Measurements from ENCODE around the gene APEH.

Gene APEH

GRCh38 chr3:49723296-49723627 is 49.1 kb downstream of the APEH start:
- peak overlapping the region; percentile 79 to 99 (median 98) for H3K4me2 ChIP-seq
- H3K36me3 ChIP-seq = peaks cover 45 to 62% (median 57%) of the 10 kb centered on the region in 11 experiments
- H3K4me1 ChIP-seq = peaks cover 34 to 59% (median 44%) of the 10 kb centered on the region in 10 experiments
- H3K27me3 ChIP-seq = peaks cover 0 to 4% (median 0%) of the 10 kb centered on the region in 11 experiments; a peak in 3 of 22 replicates
- peaks cover 0 to 79% (median 41%) of the 10 kb centered on the region in 11 experiments; a peak in 20 of 22 replicates for H4K20me1 ChIP-seq
- no peak for TF ChIP-seq Cebpa-rat (IDR thresholded peaks at IDR 0.05)
- H3K9ac ChIP-seq = peak overlapping the region; percentile 89 to 98 (median 94)
- H3K4me3 ChIP-seq = peak overlapping the region; percentile 83 to 100 (median 95)
- peak overlapping the region; percentile 74 to 94 (median 88) for H3K27ac ChIP-seq
- H3K9me3 ChIP-seq (replicated peaks in 1 of 11) = no peaks in the 10 kb centered on the region

GRCh38 chr3:49723628-49724551 is 49.7 kb downstream of the APEH start, which contains the start of gene GMPPB:
GMPPB (minus strand) TSS chr3:49723951; CDS start chr3:49723726, 225 bp downstream.
- Histone ChIP-seq H3K4me3 (peak within 1 kb of the TSS; percentile 83 to 100 (median 95)), H3K4me1 (peaks cover 28 to 53% (median 38%) of the 10 kb centered on the region in 10 experiments), H3K4me2 (peak within 1 kb of the TSS; percentile 93 to 99 (median 99)), H4K20me1 (peaks cover 0 to 73% (median 36%) of the 10 kb centered on the region in 11 experiments; a peak in 20 of 22 replicates), H3K27ac (peak within 1 kb of the TSS; percentile 74 to 94 (median 88)), H3K9ac (peak within 1 kb of the TSS; percentile 89 to 98 (median 94)), H3K27me3 (no peaks in the 10 kb centered on the region; a peak in 1 of 22 replicates), H3K9me3 (replicated peaks in 1 of 11) (no peaks in the 10 kb centered on the region), H3K36me3 (peaks cover 51 to 68% (median 61%) of the 10 kb centered on the region in 11 experiments)
- TF ChIP-seq Cebpa-rat (IDR thresholded peaks at IDR 0.05) = no peak

GRCh38 chr3:49724586-49724985 is 50.4 kb downstream of the APEH start:
- Histone ChIP-seq H3K4me2 (peak overlapping the region; percentile 87 to 99 (median 93)), H4K20me1 (peaks cover 0 to 68% (median 35%) of the 10 kb centered on the region in 11 experiments; a peak in 20 of 22 replicates), H3K27ac (peak overlapping the region; percentile 65 to 94 (median 84)), H3K27me3 (no peaks in the 10 kb centered on the region), H3K4me1 (peaks cover 24 to 49% (median 34%) of the 10 kb centered on the region in 10 experiments), H3K36me3 (peaks cover 56 to 73% (median 68%) of the 10 kb centered on the region in 11 experiments), H3K9me3 (replicated peaks in 1 of 11) (no peaks in the 10 kb centered on the region), H3K4me3 (peak overlapping the region; percentile 83 to 100 (median 95)), H3K9ac (peak overlapping the region; percentile 89 to 98 (median 94))
- no peak for TF ChIP-seq Cebpa-rat (IDR thresholded peaks at IDR 0.05)

GRCh38 chr3:49725906-49726681 is 51.9 kb downstream of the APEH start:
- TF ChIP-seq Cebpa-rat (IDR thresholded peaks at IDR 0.05) = no peak
- Histone ChIP-seq H3K27me3 (no peaks in the 10 kb centered on the region), H3K4me2 (no peak overlapping the region), H3K36me3 (peaks cover 66 to 80% (median 74%) of the 10 kb centered on the region in 11 experiments), H3K4me3 (no peak overlapping the region), H4K20me1 (peaks cover 0 to 60% (median 26%) of the 10 kb centered on the region in 11 experiments; a peak in 20 of 22 replicates), H3K9me3 (replicated peaks in 1 of 11) (no peaks in the 10 kb centered on the region), H3K27ac (peak overlapping the region in 1 of 11 experiments; percentile 5; a peak in 2 of 22 replicates), H3K9ac (peak overlapping the region in 5 of 11 experiments; percentile 7 to 28 (median 15); a peak in 2 of 22 replicates), H3K4me1 (peaks cover 19 to 40% (median 26%) of the 10 kb centered on the region in 10 experiments)

GRCh38 chr3:49727154-49727923 is 53.2 kb downstream of the APEH start:
- H3K27ac ChIP-seq = peak overlapping the region in 2 of 11 experiments; percentile 5 to 9; a peak in 1 of 22 replicates
- H4K20me1 ChIP-seq = peaks cover 0 to 47% (median 14%) of the 10 kb centered on the region in 11 experiments; a peak in 19 of 22 replicates
- H3K36me3 ChIP-seq = peaks cover 68 to 80% (median 74%) of the 10 kb centered on the region in 11 experiments
- no peak overlapping the region for H3K4me3 ChIP-seq
- peak overlapping the region in 3 of 11 experiments; percentile 1 to 29 (median 15); a peak in 2 of 22 replicates for H3K9ac ChIP-seq
- TF ChIP-seq Cebpa-rat (IDR thresholded peaks at IDR 0.05) = no peak
- peaks cover 18 to 36% (median 22%) of the 10 kb centered on the region in 10 experiments for H3K4me1 ChIP-seq
- no peak overlapping the region for H3K4me2 ChIP-seq
- no peaks in the 10 kb centered on the region for H3K9me3 ChIP-seq (replicated peaks in 1 of 11)
- no peaks in the 10 kb centered on the region for H3K27me3 ChIP-seq

- H3K9ac ChIP-seq = peak overlapping the region in 1 of 11 experiments; percentile 15; a peak in 1 of 22 replicates
- H4K20me1 ChIP-seq = peaks cover 3 to 47% (median 12%) of the 10 kb centered on the region in 11 experiments; a peak in 19 of 22 replicates
- H3K4me3 ChIP-seq = no peak overlapping the region
- peaks cover 69 to 80% (median 75%) of the 10 kb centered on the region in 11 experiments for H3K36me3 ChIP-seq
- no peak for TF ChIP-seq Cebpa-rat (IDR thresholded peaks at IDR 0.05)
- H3K9me3 ChIP-seq (replicated peaks in 1 of 11) = no peaks in the 10 kb centered on the region
- H3K27ac ChIP-seq = no peak overlapping the region
- H3K27me3 ChIP-seq = no peaks in the 10 kb centered on the region
- H3K4me2 ChIP-seq = no peak overlapping the region
- peaks cover 12 to 30% (median 16%) of the 10 kb centered on the region in 10 experiments for H3K4me1 ChIP-seq
These were observed 53.8 kb downstream of the APEH start for GRCh38 chr3:49727924-49728361.

- TF ChIP-seq Cebpa-rat (IDR thresholded peaks at IDR 0.05) = no peak
- Histone ChIP-seq H3K36me3 (peaks cover 90 to 100% (median 96%) of the 10 kb centered on the region in 11 experiments), H3K9ac (no peak overlapping the region), H3K4me1 (peaks cover 0 to 22% (median 8%) of the 10 kb centered on the region in 10 experiments; a peak in 16 of 20 replicates), H3K4me3 (no peak overlapping the region), H4K20me1 (peaks cover 4 to 57% (median 28%) of the 10 kb centered on the region in 11 experiments; a peak in 19 of 22 replicates), H3K9me3 (replicated peaks in 1 of 11) (no peaks in the 10 kb centered on the region), H3K27ac (no peak overlapping the region), H3K4me2 (no peak overlapping the region), H3K27me3 (no peaks in the 10 kb centered on the region)
These were observed 55.9 kb downstream of the APEH start for GRCh38 chr3:49729966-49730609.
